ENCODE measurements around the gene PSMC6. TPM values are rescaled to one million over a fixed set of nuclear protein-coding genes. Genes with fewer than 3 reads are reported as not detected.
"Not testable (repeated sequence)": the region's sequence is repeated elsewhere in the genome, so short reads cannot be mapped to it uniquely, and the experiment has no call there.

The PSMC6 gene
- total and polyA plus RNA-seq, 5 donors = 66.9 to 84.8 (median 77.3) TPM

GRCh38 chr14:52711666-52712065 is 4.7 kb downstream of the PSMC6 start:
- intact Hi-C loops (cut with DNase I) = no loop called here
- DNase-seq = no peak
- no peak overlapping the region for H3K4me3 ChIP-seq (ENCODE audit: low read length)
- H3K27me3 ChIP-seq (ENCODE audit: control insufficient read depth, insufficient read depth) = no peaks in the 10 kb centered on the region
- 18% methylated on average over 1 of the region's 1 CpG for whole genome bisulfite sequencing
- H3K9me3 ChIP-seq (ENCODE audit: control insufficient read depth, low read length) = no peaks in the 10 kb centered on the region
- ATAC-seq = no peak
- no peaks in the 10 kb centered on the region for H3K4me1 ChIP-seq (ENCODE audit: control insufficient read depth, insufficient read depth, low read length)
- H3K27ac ChIP-seq (ENCODE audit: low read length) = no peak overlapping the region

GRCh38 chr14:52716155-52716554 is 9.2 kb downstream of the PSMC6 start:
- DNase-seq (no peak), ATAC-seq (no peak)
- no peak overlapping the region for H3K27ac ChIP-seq (ENCODE audit: low read length)
- over 99% methylated on average over 6 of the region's 6 CpGs for WGBS
- H3K4me3 ChIP-seq (ENCODE audit: low read length) = no peak overlapping the region
- H3K9me3 ChIP-seq (ENCODE audit: control insufficient read depth, low read length) = no peaks in the 10 kb centered on the region
- H3K27me3 ChIP-seq (ENCODE audit: control insufficient read depth, insufficient read depth) = no peaks in the 10 kb centered on the region
- H3K4me1 ChIP-seq (ENCODE audit: control insufficient read depth, insufficient read depth, low read length) = no peaks in the 10 kb centered on the region
- intact Hi-C loops (cut with DNase I) = no loop called here

GRCh38 chr14:52723514-52724359 is 16.7 kb downstream of the PSMC6 start:
- ATAC-seq = no peak
- 97% methylated on average over 4 of the region's 4 CpGs for whole genome bisulfite sequencing
- Histone ChIP-seq H3K27me3 (ENCODE audit: control insufficient read depth, insufficient read depth) (no peaks in the 10 kb centered on the region), H3K27ac (ENCODE audit: low read length) (no peak overlapping the region), H3K4me3 (ENCODE audit: low read length) (no peak overlapping the region), H3K4me1 (ENCODE audit: control insufficient read depth, insufficient read depth, low read length) (no peaks in the 10 kb centered on the region), H3K9me3 (ENCODE audit: control insufficient read depth, low read length) (no peaks in the 10 kb centered on the region)
- DNase-seq = no peak
- intact Hi-C loops (cut with DNase I) = no loop called here

GRCh38 chr14:52724360-52724644 is 17.3 kb downstream of the PSMC6 start:
- ATAC-seq (no peak), DNase-seq (no peak)

GRCh38 chr14:52727509-52727908 is 20.5 kb downstream of the PSMC6 start:
- H3K4me3 ChIP-seq (ENCODE audit: low read length); DNase-seq; intact Hi-C loops (cut with DNase I); H3K27me3 ChIP-seq (ENCODE audit: control insufficient read depth, insufficient read depth); H3K9me3 ChIP-seq (ENCODE audit: control insufficient read depth, low read length); H3K27ac ChIP-seq (ENCODE audit: low read length); H3K4me1 ChIP-seq (ENCODE audit: control insufficient read depth, insufficient read depth, low read length); ATAC-seq: not testable (repeated sequence)
- WGBS = 98% methylated on average over 2 of the region's 2 CpGs

More at GRCh38 chr14:52724360-52724644, 17.3 kb downstream of the PSMC6 start:
- Histone ChIP-seq H3K27ac (ENCODE audit: low read length) (no peak overlapping the region), H3K4me1 (ENCODE audit: control insufficient read depth, insufficient read depth, low read length) (no peaks in the 10 kb centered on the region), H3K9me3 (ENCODE audit: control insufficient read depth, low read length) (no peaks in the 10 kb centered on the region), H3K27me3 (ENCODE audit: control insufficient read depth, insufficient read depth) (no peaks in the 10 kb centered on the region), H3K4me3 (ENCODE audit: low read length) (no peak overlapping the region)
- intact Hi-C loops (cut with DNase I) = no loop called here

- H3K4me1 ChIP-seq (ENCODE audit: control insufficient read depth, insufficient read depth, low read length); H3K4me3 ChIP-seq (ENCODE audit: low read length); ATAC-seq; H3K9me3 ChIP-seq (ENCODE audit: control insufficient read depth, low read length); H3K27ac ChIP-seq (ENCODE audit: low read length); H3K27me3 ChIP-seq (ENCODE audit: control insufficient read depth, insufficient read depth); intact Hi-C loops (cut with DNase I): not testable (repeated sequence)
- WGBS = 92% methylated on average over 15 of the region's 15 CpGs
- peak in 2 of 3 donors; percentile 48 to 58 for DNase-seq
These were observed 22.0 kb downstream of the PSMC6 start for GRCh38 chr14:52729035-52729434.

- DNase-seq (no peak), ATAC-seq (no peak)
- no peaks in the 10 kb centered on the region for H3K4me1 ChIP-seq (ENCODE audit: control insufficient read depth, insufficient read depth, low read length)
- no peak overlapping the region for H3K27ac ChIP-seq (ENCODE audit: low read length)
- H3K9me3 ChIP-seq (ENCODE audit: control insufficient read depth, low read length) = no peaks in the 10 kb centered on the region
- WGBS = 3% methylated on average over 8 of the region's 8 CpGs
- intact Hi-C loops (cut with DNase I) = no loop called here
- H3K4me3 ChIP-seq (ENCODE audit: low read length) = peak overlapping the region; percentile 11
- H3K27me3 ChIP-seq (ENCODE audit: control insufficient read depth, insufficient read depth) = no peaks in the 10 kb centered on the region
These were observed 22.6 kb downstream of the PSMC6 start for GRCh38 chr14:52729585-52729924.

GRCh38 chr14:52729925-52730708 is 23.1 kb downstream of the PSMC6 start, which contains the start of gene STYX:
Gene STYX, plus strand, starts transcription at chr14:52730166. Its CDS starts 309 bp downstream, at chr14:52730475.
- DNase-seq = peak; percentile 99 to 100 (median 100)
- Histone ChIP-seq H3K27me3 (ENCODE audit: control insufficient read depth, insufficient read depth) (no peaks in the 10 kb centered on the region), H3K27ac (ENCODE audit: low read length) (peak within 1 kb of the TSS; percentile 84), H3K4me3 (ENCODE audit: low read length) (peak within 1 kb of the TSS; percentile 61), H3K9me3 (ENCODE audit: control insufficient read depth, low read length) (no peaks in the 10 kb centered on the region), H3K4me1 (ENCODE audit: control insufficient read depth, insufficient read depth, low read length) (no peaks in the 10 kb centered on the region)
- under 1% methylated on average over 72 of the region's 72 CpGs for WGBS
- intact Hi-C loops (cut with DNase I) = no loop called here
- peak; percentile 99 for ATAC-seq

GRCh38 chr14:52730709-52731111 is 23.7 kb downstream of the PSMC6 start:
- Histone ChIP-seq H3K4me1 (ENCODE audit: control insufficient read depth, insufficient read depth, low read length) (no peaks in the 10 kb centered on the region), H3K27me3 (ENCODE audit: control insufficient read depth, insufficient read depth) (no peaks in the 10 kb centered on the region), H3K27ac (ENCODE audit: low read length) (peak overlapping the region; percentile 84), H3K4me3 (ENCODE audit: low read length) (peak overlapping the region; percentile 61), H3K9me3 (ENCODE audit: control insufficient read depth, low read length) (no peaks in the 10 kb centered on the region)
- no peak for DNase-seq
- 2% methylated on average over 11 of the region's 11 CpGs for WGBS
- intact Hi-C loops (cut with DNase I) = no loop called here
- ATAC-seq = no peak

GRCh38 chr14:52733824-52734223 is 26.8 kb downstream of the PSMC6 start:
- WGBS = 95% methylated on average over 9 of the region's 9 CpGs
- no peaks in the 10 kb centered on the region for H3K27me3 ChIP-seq (ENCODE audit: control insufficient read depth, insufficient read depth)
- no peaks in the 10 kb centered on the region for H3K9me3 ChIP-seq (ENCODE audit: control insufficient read depth, low read length)
- intact Hi-C loops (cut with DNase I) = no loop called here
- no peak for ATAC-seq
- no peaks in the 10 kb centered on the region for H3K4me1 ChIP-seq (ENCODE audit: control insufficient read depth, insufficient read depth, low read length)
- H3K27ac ChIP-seq (ENCODE audit: low read length) = no peak overlapping the region
- DNase-seq = no peak
- no peak overlapping the region for H3K4me3 ChIP-seq (ENCODE audit: low read length)

- ATAC-seq (no peak), DNase-seq (no peak)
- no peaks in the 10 kb centered on the region for H3K4me1 ChIP-seq (ENCODE audit: control insufficient read depth, insufficient read depth, low read length)
- no peaks in the 10 kb centered on the region for H3K27me3 ChIP-seq (ENCODE audit: control insufficient read depth, insufficient read depth)
- intact Hi-C loops (cut with DNase I) = no loop called here
- H3K9me3 ChIP-seq (ENCODE audit: control insufficient read depth, low read length) = no peaks in the 10 kb centered on the region
- H3K4me3 ChIP-seq (ENCODE audit: low read length) = no peak overlapping the region
- H3K27ac ChIP-seq (ENCODE audit: low read length) = no peak overlapping the region
- 48% methylated on average over 1 of the region's 1 CpG for WGBS
These were observed 29.0 kb downstream of the PSMC6 start for GRCh38 chr14:52735921-52736489.
